A673 (cell line): Measurements from ENCODE around the gene GULP1.

Experiments used
- CTCF ChIP-seq: fragments of 300-800, 200-600 bp; sonication (generic); conservative IDR thresholded peaks from 2 replicates; pipeline ENCODE4 v1.5.1; 2017; ENCODE audit warnings: low read depth, mild to moderate bottlenecking, antibody characterized with exemption, low read length, moderate library complexity, mixed read lengths
- EZH2 ChIP-seq: fragments of 200-600 bp; sonication (generic); IDR thresholded peaks from 2 replicates; pipeline ENCODE4 v1.6.1; 2017; ENCODE audit warnings: borderline replicate concordance, low read depth, mild to moderate bottlenecking, mixed read lengths, antibody characterized with exemption, low read length; ENCODE audit not compliant: poor library complexity, severe bottlenecking

DNA sequence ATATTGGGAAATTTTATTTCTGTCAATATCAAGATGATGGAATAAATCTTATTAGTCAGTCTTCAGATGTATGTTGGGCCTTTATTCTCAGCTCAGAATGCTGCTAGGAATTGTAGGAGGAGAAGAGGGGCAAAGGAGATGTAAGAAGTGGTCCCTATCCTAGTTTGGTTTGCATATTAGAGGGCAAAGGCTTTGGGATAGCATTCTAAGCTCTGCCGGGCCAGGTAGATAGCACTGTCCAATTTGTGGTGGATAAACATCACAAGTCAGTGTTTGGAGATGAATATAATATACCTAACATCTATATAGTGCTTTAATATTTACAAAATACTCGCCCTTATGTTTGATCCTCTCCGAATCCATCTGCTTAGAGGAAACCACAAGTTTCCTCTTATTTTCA lies 149.2 kb downstream of the GULP1 start:
- TF ChIP-seq CTCF, result no peak
- no peak for TF ChIP-seq EZH2
